ENCODE measurements around the gene CDHR5.

Gene CDHR5

DNA sequence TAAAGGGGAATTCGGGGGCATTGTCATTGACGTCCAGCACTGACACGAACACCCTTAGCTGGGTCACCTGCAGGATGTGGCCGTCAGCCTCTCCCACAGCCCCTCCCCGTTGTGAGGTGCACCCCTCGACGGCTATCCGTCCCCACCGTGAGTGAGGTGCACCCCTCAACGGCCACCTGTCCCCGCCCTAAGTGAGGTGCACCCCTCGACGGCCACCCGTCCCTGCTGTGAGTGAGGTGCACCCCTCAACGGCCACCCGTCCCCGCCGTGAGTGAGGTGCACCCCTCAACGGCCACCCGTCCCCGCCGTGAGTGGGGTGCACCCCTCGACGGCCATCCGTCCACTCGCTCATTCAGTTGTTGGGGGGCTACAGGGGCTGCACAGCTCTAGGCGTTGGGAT lies 2.9 kb downstream of the CDHR5 start:
- no peak for DNase-seq

GRCh38 chr11:620935-621814 lies 3.6 kb downstream of the CDHR5 start:
- DNase-seq: no peak

DNA sequence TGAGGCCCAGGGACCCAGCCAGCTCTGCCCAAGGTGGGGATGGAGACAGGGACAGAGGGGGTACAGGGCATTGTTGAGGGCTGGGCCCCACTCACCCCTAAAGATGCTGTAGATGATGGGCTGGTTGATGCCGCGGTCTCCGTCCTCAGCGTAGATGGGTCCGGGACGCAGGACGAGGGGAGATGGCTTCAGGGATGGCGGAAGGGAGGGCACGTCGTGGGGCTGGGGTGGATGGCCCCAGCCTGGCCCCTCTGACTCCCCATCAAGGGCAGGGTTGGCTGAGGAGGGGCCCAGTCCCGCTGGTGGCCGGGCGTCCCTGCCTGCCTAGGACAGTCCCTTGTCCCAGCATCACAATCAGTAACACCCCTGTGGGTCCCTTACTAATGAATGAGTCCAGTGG lies 4.6 kb downstream of the CDHR5 start:
- DNase-seq: no peak

DNA sequence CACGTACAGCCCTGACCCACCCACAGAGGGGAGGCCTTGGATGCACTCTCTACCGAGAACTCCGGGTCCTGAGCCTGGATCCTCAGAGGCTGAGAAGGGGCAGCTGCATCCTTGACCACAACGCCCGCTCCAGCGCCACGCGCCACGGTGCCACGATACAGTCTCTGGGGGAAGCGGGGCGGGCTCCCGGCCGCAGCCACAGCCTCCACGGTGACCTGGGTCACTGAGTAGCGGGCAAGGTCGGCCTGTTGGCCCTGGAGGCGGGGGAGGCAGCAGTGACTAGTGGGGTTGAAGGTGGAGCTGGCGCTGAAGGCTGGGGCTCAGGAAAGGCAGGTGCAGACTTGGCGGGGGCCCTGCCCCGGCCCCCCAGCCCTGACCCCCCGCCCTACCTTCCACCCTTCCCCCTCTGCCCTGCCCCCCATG lies 5.1 kb downstream of the CDHR5 start:
- no peak for DNase-seq

DNA sequence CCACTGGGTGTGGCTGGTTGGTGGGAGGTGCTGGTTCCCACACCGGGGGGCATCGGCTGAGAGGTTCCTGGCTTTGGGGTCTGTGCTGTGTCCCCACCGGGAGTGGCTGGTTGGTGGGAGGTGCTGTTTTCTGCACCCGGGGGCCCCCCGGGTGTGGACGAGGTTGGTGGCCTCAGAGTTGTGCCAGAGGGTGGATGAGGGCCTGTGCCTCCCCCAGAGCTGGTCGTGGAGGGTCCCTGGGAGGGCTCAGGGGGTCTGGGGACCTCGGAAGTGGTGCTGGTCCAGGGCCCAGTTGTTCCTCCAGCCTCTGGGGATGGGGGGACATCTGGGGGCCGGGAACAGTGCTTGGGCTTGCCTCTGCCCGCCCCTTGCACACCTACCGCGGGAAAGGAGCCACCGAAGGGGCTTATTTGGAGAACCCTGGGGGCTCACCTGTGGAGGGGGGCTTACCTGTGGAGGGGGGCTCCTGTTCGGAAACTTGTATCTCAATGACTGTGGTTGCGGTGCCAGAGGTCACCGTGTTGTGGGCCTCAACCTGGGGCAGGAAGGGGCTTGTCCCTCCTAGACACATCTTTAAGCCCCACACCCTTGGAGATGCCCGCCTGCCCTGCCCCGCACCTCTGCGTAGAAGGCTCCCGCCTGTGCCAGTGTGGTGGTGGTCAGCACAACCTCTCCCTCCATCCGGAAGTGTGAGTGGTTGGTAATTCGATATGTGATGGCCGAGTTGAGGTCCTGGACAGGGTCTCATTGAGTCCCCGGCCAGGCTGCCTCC lies 5.7 kb downstream of the CDHR5 start:
- no peak for DNase-seq

GRCh38 chr11:617912-618682 lies 6.7 kb downstream of the CDHR5 start:
- no peak for DNase-seq

- DNase-seq: no peak
Observed at GRCh38 chr11:617199-617911, 7.4 kb downstream of the CDHR5 start.

GRCh38 chr11:616320-617198 lies 8.2 kb downstream of the CDHR5 start:
- DNase-seq: no peak

- DNase-seq: peak; percentile 82
Observed at GRCh38 chr11:615504-616319, 9.0 kb downstream of the CDHR5 start, which contains the start of gene IRF7. Gene IRF7 (minus strand): TSS chr11:615950. CDS start chr11:615364, 586 bp downstream.

GRCh38 chr11:614623-615503 lies 9.9 kb downstream of the CDHR5 start:
- DNase-seq: no peak

DNA sequence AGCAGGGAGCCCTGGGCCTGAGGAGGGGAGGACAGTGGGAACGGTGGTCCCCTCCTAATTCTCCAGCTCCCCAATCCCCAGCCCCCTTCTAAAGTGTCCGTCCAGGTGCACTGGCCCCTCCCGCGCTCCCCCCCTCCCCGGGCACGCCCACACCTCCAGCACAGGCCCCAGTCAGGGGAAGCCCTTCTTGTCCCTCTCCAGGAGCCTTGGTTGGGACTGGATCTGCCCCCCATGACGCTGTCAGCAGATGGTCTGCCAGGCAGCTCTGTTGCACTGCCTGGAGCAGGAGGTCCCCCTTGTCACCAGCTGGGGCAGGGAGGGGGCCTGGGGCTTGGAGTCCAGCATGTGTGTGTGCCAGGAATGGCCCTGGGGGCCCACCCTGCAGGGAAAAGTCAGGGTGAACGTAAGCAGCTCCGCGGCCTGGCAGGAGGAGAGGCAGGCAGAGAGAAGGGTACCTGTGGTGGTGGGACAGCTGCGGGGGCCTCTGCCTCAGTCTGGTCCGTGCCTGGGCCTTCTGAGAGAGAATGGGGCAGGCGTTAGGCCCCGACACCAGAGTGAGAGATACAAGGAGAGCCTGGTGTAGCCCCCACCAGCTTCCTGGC lies 10.6 kb downstream of the CDHR5 start:
- DNase-seq: no peak

- peak; percentile 8 for DNase-seq
Observed at GRCh38 chr11:613369-613968, 11.3 kb downstream of the CDHR5 start.

DNA sequence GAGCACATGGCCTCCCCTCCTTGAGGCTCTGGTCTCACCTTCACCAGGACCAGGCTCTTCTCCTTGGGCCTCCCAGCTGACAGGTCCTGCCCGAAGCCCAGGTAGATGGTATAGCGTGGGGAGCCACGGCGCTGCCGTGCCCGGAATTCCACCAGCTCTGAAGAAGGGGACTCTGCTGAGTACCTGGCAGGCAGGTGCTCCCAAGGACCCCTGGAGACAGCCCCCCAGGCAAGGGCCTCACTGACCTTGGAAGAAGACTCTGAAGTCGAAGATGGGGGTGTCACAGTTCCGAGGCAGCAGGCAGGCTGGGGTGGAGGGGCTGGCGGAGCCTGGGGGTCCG lies 11.8 kb downstream of the CDHR5 start:
- no peak for DNase-seq

GRCh38 chr11:612201-612960 lies 12.4 kb downstream of the CDHR5 start:
- DNase-seq: peak; percentile 47

GRCh38 chr11:611001-611996 lies 13.5 kb downstream of the CDHR5 start:
- no peak for DNase-seq

- DNase-seq: no peak
Observed at GRCh38 chr11:610146-610801, 14.5 kb downstream of the CDHR5 start.
